Karpas-422 (cell line): ENCODE measurements around the gene TMEM100. TPM values are rescaled to one million over a fixed set of nuclear protein-coding genes. Genes with fewer than 3 reads are reported as not detected.

ENCODE experiments used
- total RNA-seq: library from RNA; depleted of rRNA; stranded (reverse); fragments of >200 nt; shearing (Covaris generic); gene quantifications from 2 replicates; pipeline ENCODE4 v1.2.3, GENCODE V29; 2014; ENCODE audit warnings: low replicate concordance; rRNA removed

The TMEM100 gene
- total RNA-seq, 1 experiment from 2014 or later: 1.1 TPM

Other genes starting within 250 kb of the TMEM100 start
- not detected in 2 replicates for gene SMIM36, start 211.4 kb downstream of the TMEM100 start, total RNA-seq
- gene PCTP, start 28.2 kb upstream of the TMEM100 start, total RNA-seq: 15.1 and 20.7 TPM in 2 replicates